A673 (cell line): Measurements from ENCODE around the gene PKLR. TPM values are rescaled to one million over a fixed set of nuclear protein-coding genes. Genes with fewer than 3 reads are reported as not detected.
A peak's percentile ranks its signal among the peaks of the same experiment; 100 is the strongest.

Experiments used
- BruUV-seq: library from RNA; stranded (reverse); fragments of 400-500 nt; replicated peaks from 2 replicates; lab custom pipeline; 2021; lab: Mats Ljungman, UMichigan
- CTCF ChIA-PET: fragments of 300-600 bp; sonication (Branson Sonifier 250); formaldehyde crosslinking; loops from one replicate; lab custom pipeline; 2022; ENCODE audit warnings: antibody characterized with exemption; lab: Charles Lee
- POLR2A ChIA-PET: fragments of 300-600 bp; sonication (Branson Sonifier 250); formaldehyde crosslinking; loops from one replicate; lab custom pipeline; 2022; ENCODE audit warnings: antibody characterized with exemption; ENCODE audit not compliant: low non-redundant PET; lab: Charles Lee
- DNase-seq: peaks from one replicate; pipeline ENCODE4 v3.0.0-alpha.2; 2015; ENCODE audit warnings: low spot score
- H3K27ac ChIP-seq: fragments of 200-600 bp; sonication (generic); 2 replicates; pipeline ENCODE4 v1.5.1; 2016; ENCODE audit warnings: mixed run types, low read depth, mild to moderate bottlenecking, mixed read lengths, antibody characterized with exemption, low read length; ENCODE audit not compliant: poor library complexity, severe bottlenecking
- H3K27me3 ChIP-seq: fragments of 200-600 bp; sonication (generic); replicated peaks from 2 replicates; pipeline ENCODE4 v1.6.1; 2017; ENCODE audit warnings: mixed run types, low read depth, mild to moderate bottlenecking, mixed read lengths, antibody characterized with exemption, low read length; ENCODE audit not compliant: insufficient read depth, poor library complexity
- H3K36me3 ChIP-seq: fragments of 200-600 bp; sonication (generic); 2 replicates; pipeline ENCODE4 v1.6.1; 2016; ENCODE audit warnings: mixed run types, mild to moderate bottlenecking, mixed read lengths, antibody characterized with exemption, low read length; ENCODE audit not compliant: insufficient read depth, poor library complexity, severe bottlenecking
- H3K4me1 ChIP-seq: fragments of 200-600 bp; sonication (generic); 2 replicates; pipeline ENCODE4 v1.6.1; 2017; ENCODE audit warnings: mixed run types, mild to moderate bottlenecking, mixed read lengths, antibody characterized with exemption, low read length; ENCODE audit not compliant: insufficient read depth, poor library complexity, severe bottlenecking
- H3K4me3 ChIP-seq: fragments of 200-600 bp; sonication (generic); 2 replicates; pipeline ENCODE4 v1.5.1; 2016; ENCODE audit warnings: low read depth, mixed run types, mild to moderate bottlenecking, mixed read lengths, low read length; ENCODE audit not compliant: poor library complexity, severe bottlenecking
- H3K9me3 ChIP-seq: fragments of 200-600 bp; sonication (generic); 2 replicates; pipeline ENCODE4 v1.6.1; 2016; ENCODE audit warnings: mixed run types, low read depth, mild to moderate bottlenecking, mixed read lengths, antibody characterized with exemption, low read length; ENCODE audit not compliant: poor library complexity, severe bottlenecking
- EZH2 ChIP-seq: fragments of 200-600 bp; sonication (generic); IDR thresholded peaks from 2 replicates; pipeline ENCODE4 v1.6.1; 2017; ENCODE audit warnings: borderline replicate concordance, low read depth, mild to moderate bottlenecking, mixed read lengths, antibody characterized with exemption, low read length; ENCODE audit not compliant: poor library complexity, severe bottlenecking
- intact Hi-C: fragments of 100-400 bp; cut with micrococcal nuclease; formaldehyde crosslinking; loops from one replicate; pipeline ENCODE4 v1.10.0; 2022; ENCODE audit not compliant: unreplicated experiment
- total RNA-seq: library from RNA; stranded (reverse); gene quantifications from 2 replicates; pipeline ENCODE4 v1.2.3, GENCODE V29; 2021
- TF ChIP-seq, protein P1 (sequence below): fragments of 300-800, 200-600 bp; sonication (generic); conservative IDR thresholded peaks from 2 replicates; pipeline ENCODE4 v1.5.1; 2017; ENCODE audit warnings: low read depth, mild to moderate bottlenecking, antibody characterized with exemption, low read length, moderate library complexity, mixed read lengths

Gene PKLR
- total RNA-seq, 1 experiment from 2014 or later, result not detected

DNA sequence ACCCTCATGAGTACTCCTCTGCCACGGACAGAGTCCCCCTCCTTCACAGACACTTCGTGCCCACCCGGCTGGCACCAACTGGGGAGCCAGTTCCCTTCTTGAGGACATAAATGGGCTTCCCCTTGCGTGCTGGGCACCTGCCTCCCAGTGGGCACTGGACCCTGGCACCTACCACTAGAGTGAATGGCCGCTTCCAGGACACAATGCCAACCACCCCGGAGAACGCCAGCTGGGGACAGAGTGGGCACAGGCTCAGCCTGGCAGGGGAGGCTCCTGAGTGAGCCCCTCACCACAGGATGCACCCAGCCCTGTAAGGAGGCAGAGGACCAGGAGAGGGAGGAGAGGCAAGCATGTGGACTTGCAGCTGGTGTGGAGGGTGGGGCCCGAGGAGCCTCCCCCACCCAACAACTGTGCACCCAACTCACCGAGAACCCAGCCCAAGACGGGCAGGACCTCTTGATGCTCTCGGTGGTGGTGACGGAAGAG lies 47.0 kb downstream of the PKLR start:
- H3K4me1 ChIP-seq, result peaks cover 26% of the 10 kb centered on the region
- no peaks in the 10 kb centered on the region for H3K27me3 ChIP-seq
- intact Hi-C loops, result loop anchor here (10.0 kb wide), 1 partner anchor 251 kb away; no protein-coding TSS in a partner anchor
- TF ChIP-seq, protein P1, sequence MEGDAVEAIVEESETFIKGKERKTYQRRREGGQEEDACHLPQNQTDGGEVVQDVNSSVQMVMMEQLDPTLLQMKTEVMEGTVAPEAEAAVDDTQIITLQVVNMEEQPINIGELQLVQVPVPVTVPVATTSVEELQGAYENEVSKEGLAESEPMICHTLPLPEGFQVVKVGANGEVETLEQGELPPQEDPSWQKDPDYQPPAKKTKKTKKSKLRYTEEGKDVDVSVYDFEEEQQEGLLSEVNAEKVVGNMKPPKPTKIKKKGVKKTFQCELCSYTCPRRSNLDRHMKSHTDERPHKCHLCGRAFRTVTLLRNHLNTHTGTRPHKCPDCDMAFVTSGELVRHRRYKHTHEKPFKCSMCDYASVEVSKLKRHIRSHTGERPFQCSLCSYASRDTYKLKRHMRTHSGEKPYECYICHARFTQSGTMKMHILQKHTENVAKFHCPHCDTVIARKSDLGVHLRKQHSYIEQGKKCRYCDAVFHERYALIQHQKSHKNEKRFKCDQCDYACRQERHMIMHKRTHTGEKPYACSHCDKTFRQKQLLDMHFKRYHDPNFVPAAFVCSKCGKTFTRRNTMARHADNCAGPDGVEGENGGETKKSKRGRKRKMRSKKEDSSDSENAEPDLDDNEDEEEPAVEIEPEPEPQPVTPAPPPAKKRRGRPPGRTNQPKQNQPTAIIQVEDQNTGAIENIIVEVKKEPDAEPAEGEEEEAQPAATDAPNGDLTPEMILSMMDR, result no peak
- no peak for TF ChIP-seq EZH2
- POLR2A ChIA-PET, result no interaction called here
- H3K27ac ChIP-seq, result peak overlapping the region; percentile 82
- no TSS peak for BruUV-seq
- H3K9me3 ChIP-seq, result no peaks in the 10 kb centered on the region
- H3K36me3 ChIP-seq, result peaks cover 14% of the 10 kb centered on the region
- peak overlapping the region; percentile 83 for H3K4me3 ChIP-seq
- CTCF ChIA-PET, result no interaction called here
- no peak for DNase-seq

DNA sequence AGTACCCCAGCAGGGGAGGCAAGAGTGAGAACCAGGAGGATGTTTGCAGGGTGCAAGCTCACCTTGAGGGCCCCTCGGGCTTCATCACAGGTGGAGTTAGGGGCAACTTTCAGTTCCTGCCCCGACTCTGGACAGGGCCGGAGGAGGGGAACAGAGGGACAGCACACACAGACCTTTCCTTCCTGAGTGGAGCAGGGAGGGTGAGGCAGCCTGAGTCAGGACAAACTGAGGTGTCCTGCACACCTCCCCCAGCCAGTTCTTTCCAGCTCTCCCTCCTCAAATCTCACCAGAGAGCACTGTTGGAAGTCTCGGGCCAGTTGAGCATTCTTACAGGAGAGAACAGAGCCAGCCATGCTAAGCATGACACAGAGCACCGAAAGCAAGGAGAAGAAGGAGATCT lies 47.4 kb downstream of the PKLR start:
- H3K27ac ChIP-seq, result peak overlapping the region; percentile 82

DNA sequence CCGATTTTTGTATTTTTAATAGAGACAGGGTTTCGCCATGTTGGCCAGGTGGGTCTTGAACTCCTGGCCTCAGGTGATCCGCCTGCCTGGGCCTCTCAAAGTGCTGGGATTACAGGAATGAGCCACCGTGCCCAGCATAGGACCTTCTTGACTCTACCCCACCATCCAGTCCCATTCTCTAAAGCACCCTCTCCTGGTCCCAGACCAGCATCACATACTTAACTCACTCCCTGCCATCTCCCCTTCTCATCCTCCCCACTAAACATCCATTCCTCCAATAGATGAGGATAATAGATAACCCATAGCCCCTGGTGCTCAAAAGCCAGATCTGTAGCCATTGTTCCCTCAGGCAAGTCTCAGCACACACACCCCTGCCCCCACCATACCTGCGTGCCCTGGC lies 48.0 kb downstream of the PKLR start:
- H3K4me1 ChIP-seq, result peaks cover 26% of the 10 kb centered on the region
- H3K9me3 ChIP-seq, result no peaks in the 10 kb centered on the region
- H3K36me3 ChIP-seq, result peaks cover 10% of the 10 kb centered on the region
- intact Hi-C loops, result loop anchor here (10.0 kb wide), 1 partner anchor 252 kb away; no protein-coding TSS in a partner anchor
- BruUV-seq, result no TSS peak
- H3K27ac ChIP-seq, result peak overlapping the region; percentile 82
- H3K27me3 ChIP-seq, result no peaks in the 10 kb centered on the region
- DNase-seq, result peak; percentile 35
- TF ChIP-seq EZH2, result no peak
- TF ChIP-seq, protein P1, result 0 out of 2 replicates have a peak, but pooled peaks have one; percentile 13
- CTCF ChIA-PET, result no interaction called here
- peak overlapping the region; percentile 83 for H3K4me3 ChIP-seq
- POLR2A ChIA-PET, result interaction anchor here (0.6 kb wide), 1 partner anchor 12 kb away, joined by 3 read pairs; a partner anchor contains a TSS

More for the DNA sequence above, 47.4 kb downstream of the PKLR start:
- DNase-seq, result no peak
- POLR2A ChIA-PET, result interaction anchor here (0.6 kb wide), 1 partner anchor 13 kb away, joined by 3 read pairs; a partner anchor contains a TSS
- H3K9me3 ChIP-seq, result no peaks in the 10 kb centered on the region
- H3K4me1 ChIP-seq, result peaks cover 26% of the 10 kb centered on the region
- H3K36me3 ChIP-seq, result peaks cover 11% of the 10 kb centered on the region
- no peaks in the 10 kb centered on the region for H3K27me3 ChIP-seq
- CTCF ChIA-PET, result no interaction called here
- no TSS peak for BruUV-seq
- intact Hi-C loops, result loop anchor here (10.0 kb wide), 1 partner anchor 251 kb away; no protein-coding TSS in a partner anchor
- TF ChIP-seq, protein P1, result no peak
- TF ChIP-seq EZH2, result no peak
- peak overlapping the region; percentile 83 for H3K4me3 ChIP-seq
